Measurements from ENCODE around the gene ADRB2.

Gene ADRB2

DNA sequence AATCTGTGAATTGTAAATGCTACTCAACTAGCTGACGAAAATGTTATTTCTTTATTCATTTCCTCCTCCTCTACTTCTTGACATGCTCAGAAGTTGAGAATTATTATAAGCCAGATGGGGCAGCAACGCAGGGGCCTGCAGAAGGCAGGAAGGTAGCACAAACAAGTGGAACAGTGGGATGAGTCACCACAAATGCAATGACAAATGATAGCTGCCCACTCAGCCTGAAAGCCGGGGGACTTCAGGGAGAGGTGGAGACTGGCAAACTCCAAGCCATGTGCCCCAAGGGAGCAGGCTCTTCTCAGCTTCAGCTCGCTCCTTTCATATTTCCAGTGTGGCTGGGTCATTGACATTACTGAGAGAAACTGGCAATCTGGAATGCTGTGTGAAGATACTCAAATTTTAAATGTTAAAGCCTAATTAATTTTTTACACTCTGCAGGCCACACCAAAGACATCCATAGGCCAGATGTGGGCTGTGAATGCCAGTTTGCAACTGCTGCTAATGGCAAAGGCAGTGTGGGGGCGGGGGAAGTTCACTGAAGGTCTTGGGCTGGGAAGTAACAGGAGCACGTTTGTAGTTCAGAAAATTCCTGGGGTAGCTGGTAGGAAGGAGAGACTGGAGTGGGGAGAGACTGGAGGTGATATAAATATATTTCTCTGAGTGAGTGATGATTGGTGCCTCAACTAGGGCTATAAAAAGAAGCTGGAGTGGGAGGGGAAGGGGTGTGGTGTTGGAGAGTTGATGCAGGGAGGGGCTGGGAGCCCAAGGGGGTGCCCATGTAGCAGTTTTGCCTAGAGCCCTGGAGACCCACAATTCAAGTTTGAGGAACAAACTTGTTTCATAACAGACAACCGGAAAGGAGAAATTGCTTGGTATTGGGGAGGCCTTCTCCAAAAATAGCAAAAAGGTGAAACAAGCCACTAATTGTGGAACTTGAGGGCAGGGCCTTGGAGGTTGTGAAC, 20.8 kb upstream of the ADRB2 start:
- DNase-seq: peak in 1 of 2 donors; percentile 38

DNA sequence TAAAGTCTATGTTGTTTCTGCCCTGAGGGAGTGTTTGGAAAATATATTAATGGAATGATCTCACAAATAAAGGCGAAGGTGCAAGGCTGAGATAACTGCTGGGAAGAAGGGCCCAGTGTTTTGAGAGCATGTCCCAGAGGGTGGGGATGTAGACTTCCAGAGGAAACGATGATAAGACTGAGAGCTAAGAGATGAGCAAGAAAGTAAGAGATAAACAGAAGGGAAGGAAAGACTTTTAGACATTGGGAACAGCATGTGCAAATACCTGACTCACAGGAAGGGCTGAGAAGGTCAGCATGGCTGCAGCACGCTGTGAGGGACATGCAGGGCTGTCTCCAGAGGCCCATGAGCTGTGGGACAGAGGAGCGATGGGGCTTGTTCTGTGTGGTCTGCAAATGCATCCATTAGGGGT, 19.9 kb upstream of the ADRB2 start:
- DNase-seq: no peak

DNA sequence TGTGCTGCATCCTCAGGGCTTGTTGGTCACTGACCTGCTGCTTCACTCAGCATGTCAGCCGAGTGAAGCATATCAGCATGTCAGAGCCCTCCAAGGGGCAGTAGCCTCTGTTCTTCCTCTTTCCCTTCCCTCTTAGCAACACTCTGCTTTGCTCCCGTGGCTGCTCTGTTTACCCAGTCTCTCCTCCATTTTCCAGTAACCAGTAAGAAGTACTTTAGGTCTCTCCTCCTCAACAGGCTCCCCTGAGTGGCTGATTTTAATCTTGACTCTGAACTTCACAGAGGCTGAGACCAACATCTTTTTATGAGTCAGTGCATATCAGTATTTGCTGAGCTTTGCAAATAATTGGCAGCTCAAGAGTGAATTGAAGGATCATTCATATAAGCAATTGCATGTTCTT, 18.6 kb upstream of the ADRB2 start:
- DNase-seq: peak in 1 of 2 donors; percentile 39

DNA sequence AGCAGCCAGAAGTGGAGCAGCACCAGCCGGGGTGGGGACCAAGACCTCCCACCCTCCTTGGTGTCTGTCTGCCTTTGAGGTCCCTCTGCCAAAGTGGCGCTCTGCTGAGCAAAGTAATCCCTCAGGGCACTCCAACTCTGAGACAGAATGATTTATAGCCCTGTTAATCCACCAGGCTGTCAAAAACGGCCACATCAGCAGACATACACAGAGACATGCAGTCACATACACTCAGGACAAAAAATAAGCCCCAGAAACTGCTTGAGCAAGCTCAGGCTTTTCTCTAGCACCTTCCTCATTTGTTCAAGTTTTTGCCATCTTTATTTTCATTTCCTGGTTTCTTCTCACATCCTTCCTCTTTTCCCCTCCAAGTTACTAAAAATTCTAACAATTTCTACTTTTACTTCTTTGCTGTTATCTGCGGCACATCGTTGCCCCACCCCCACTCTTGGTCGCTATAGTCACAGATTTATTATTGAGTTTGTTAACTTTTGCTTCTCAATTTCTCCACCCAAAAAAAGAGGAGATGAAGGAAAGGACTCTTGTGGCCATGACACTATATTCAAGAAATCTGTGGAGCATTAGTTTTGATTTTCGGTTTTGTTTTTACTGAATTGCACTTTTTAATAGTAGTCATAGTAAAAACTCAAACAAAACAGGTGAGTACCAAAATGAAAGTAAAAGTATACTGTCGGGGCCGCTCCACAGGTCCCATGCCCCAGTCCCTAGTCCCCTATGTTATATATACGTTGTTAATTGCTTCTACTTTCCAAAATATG, 17.4 kb upstream of the ADRB2 start:
- DNase-seq: peak; percentile 75

DNA sequence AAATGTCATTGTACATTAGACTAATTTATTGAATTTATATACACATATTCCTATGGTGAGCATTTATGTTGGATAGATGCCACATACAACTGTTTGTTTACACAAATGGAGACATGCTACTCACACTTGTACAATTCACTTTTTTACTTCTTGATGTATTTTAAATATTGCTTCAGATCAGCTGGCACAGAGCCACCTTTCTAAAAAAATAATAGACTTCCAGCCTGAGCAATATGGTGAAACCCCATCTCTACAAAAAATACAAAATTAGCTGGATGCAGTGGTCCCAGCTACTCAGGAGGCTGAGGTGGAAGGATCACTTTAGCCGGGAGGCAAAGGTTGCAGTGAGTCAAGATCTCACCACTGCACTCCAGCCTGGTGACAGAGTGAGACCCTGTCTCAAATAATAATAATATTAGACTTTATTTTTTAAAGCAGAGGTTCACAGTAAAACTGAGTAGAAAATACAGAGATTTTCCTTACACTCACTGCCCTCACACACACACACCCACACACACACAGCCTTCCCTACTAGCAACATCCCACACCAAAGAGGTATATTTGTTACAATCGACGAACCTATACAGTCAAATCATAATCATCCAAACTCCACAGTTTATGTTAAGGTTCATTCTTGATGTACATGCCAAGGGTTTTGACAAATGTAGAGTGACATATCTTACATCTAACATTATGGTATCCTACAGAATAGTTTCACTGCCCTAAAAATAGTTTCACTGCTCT, 16.5 kb upstream of the ADRB2 start:
- DNase-seq: no peak

DNA sequence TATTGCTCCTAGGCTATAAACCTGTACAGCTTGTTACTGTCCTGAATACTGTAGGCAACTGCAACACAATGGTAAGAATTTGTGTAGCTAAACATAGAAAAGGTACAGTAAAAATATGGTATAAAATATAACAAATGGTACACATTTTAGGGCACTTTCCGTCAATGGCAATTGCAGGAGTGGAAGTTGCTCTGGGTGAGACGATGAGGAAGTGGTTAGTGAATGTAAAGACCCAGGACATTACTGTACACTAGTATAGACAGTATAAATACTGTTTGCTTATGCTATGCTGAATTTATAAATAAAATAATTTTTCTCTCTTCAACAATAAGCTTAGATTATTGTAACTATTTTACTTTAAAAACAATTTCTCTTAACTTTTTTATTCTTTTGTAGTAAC, 15.6 kb upstream of the ADRB2 start:
- no peak for DNase-seq

DNA sequence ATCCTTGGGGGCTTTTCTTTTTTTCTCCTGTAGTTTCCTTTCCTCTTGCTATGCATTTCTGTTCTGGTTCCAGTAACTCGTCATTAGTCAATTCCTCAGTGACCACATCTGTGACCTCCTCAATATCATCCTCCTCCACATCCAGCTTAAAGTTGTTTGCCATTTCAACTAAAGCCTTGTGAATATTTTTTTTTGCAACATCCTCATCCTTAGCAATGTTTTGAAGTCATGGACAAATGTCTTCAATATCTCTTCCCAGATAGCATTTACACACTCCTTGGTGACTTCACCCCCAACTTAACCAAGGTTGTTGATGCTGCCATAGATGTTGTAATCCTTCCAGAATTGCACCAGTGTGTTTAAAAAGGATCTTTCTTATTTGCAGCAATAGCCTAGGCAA, 14.7 kb upstream of the ADRB2 start:
- DNase-seq: no peak

DNA sequence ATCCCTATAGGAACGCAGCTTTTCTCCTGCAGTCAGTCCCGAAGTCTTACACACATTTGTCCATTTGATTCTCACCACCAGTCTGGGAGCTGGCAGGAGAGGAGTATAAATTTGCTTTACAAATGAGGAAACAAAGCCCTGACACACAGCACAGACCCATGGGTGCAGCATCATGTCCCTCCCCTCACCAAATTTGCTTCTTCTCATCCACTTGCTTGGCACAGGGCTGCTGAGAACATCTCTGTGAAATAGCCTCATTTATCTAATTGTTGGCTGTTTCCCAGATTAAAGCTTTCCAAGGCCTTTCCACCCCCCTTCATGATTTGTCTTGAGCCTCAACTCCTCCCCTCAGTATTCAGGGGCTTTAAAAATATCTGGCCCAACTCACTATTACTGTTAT, 11.3 kb upstream of the ADRB2 start:
- no peak for DNase-seq

DNA sequence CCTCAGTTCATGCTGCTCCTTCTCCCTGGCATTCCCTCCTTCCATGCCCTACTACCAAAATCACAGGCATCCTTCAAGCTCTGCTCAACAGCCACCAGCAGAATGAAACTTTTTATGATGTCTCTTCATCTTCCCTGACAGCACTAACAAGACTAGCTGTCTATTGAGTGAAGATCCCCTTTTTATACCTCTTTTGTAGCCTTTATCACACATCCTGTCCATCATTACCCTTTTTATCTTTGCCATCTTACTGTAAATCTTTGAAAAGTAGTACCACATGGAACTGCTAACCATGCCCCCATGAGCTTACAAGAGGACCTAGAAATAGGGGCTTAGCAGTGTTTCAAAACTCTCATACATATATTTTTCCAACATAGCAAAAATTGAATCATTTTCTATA, 10.8 kb upstream of the ADRB2 start:
- DNase-seq: no peak

DNA sequence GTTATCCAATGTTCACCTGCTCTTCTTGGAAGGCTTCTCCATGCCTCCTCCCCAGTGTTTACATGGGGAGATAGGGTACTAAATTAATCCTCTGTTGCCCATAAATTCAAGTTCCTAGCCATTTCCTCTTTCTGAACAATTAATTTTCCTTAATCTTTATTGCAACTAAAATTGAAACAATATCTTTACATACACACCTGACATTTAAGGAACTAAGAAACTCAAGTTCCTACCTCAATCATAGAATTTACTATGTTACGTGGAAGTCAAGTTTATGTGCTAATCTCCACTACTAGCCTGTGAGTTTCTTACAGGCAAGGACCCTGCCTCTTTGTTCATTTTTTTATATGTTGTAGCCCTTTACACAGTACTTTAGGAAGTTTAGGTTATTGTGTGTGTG, 10.1 kb upstream of the ADRB2 start:
- DNase-seq: no peak

DNA sequence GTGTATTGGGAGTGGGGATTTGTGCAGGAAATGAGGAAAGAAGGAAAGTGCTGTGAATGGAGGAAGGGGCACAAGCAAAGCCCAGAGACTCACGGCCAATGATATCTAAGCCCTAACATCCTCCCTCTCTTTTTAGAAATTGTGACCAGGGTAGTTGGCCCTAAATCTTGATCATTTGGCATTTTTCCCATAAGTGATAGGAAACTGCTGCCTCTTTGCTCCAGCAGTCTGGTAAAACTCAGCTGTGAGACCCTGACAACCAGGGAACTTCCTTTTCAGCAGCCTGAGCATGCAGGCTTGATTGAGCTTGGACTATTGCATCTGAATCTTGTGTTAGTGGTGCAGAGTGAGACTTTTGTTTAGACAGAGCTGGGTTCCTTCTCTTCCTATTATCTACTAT, 9.6 kb upstream of the ADRB2 start:
- DNase-seq: no peak

DNA sequence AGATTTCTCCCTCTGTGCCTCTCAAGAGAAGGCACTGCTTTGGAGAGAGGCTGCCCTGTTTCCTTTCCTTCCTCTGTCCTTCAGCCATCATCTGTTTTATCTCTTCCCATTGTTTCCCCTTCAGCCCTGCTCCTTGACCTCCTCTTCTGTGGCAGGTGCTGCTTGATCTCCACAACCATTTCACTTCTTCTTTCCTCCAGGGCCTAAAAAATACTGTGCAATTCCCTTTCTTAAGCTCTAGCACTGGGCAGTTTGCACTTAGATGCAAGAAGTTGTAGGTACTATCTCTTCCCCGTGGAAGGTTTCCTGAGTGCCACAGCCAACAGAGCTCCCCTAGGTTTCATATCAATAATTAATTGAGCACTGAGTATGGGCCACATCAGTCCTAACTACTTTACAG, 8.8 kb upstream of the ADRB2 start:
- no peak for DNase-seq

DNA sequence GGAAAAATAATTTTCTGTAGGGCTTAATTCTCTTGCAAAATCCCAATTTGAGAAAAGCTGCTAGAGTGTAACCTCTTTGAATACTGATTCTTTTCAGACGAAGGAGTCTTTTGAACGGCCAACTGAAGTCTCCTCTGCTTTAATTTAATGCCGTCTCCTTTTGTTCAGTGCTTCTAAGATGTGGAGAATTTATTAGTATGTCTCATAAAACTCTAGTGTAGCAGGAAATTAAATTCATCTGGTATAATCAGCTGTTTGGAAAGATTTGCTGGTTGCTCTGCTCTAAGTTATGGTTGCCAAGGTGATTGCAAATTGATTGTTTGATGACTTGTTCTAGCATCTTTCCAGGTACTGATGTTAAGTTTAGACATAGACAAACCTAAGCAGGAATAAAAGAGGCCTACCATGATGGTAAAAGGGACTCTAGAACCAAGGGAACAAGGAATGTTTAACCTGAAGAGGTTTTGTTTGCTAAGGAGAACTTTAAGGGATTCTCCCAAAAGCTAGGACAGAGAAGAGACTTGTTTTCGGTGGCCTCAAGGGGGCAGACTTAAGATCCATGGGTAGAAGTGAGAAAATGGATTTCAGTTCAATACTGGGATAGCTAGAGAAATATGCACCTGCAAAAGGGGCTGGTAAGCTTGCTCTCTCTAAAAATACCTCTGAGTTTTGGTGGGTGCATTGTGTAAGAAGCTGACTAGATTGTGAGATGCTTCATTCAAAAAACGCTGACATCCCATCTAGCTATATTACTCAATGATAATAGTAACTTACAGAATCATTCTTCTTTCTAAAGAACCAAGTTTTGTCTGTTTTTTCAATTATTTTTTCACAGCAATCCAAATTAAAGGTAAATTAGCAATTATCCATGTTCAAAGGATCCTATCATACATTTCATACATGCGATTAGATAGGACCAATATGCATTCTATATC, 5.7 kb upstream of the ADRB2 start:
- peak; percentile 16 to 54 for DNase-seq

DNA sequence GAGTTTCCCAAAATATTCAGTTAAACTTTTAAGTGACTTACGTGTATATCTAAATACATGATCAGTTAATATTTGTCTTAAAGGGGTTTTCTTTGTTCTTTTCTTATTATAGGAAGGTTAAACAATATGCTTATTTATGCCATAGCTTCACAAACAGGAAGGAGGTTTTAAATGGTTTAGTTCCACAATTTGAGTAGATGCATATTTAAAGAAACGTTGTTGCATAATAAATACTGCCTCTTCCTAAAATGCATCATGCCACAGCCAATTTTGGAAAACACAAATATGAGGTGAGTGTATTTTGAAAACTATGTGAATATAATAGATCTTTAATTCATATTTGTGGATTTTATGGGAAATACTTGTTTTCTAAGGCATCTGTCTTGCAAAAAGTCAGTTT, 2.5 kb upstream of the ADRB2 start:
- no peak for DNase-seq

DNA sequence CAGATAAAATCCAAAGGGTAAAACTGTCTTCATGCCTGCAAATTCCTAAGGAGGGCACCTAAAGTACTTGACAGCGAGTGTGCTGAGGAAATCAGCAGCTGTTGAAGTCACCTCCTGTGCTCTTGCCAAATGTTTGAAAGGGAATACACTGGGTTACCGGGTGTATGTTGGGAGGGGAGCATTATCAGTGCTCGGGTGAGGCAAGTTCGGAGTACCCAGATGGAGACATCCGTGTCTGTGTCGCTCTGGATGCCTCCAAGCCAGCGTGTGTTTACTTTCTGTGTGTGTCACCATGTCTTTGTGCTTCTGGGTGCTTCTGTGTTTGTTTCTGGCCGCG, 727 bp upstream of the ADRB2 start:
- no peak for DNase-seq

DNA sequence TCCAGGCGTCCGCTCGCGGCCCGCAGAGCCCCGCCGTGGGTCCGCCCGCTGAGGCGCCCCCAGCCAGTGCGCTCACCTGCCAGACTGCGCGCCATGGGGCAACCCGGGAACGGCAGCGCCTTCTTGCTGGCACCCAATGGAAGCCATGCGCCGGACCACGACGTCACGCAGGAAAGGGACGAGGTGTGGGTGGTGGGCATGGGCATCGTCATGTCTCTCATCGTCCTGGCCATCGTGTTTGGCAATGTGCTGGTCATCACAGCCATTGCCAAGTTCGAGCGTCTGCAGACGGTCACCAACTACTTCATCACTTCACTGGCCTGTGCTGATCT, 294 bp downstream of the ADRB2 start:
- DNase-seq: no peak

DNA sequence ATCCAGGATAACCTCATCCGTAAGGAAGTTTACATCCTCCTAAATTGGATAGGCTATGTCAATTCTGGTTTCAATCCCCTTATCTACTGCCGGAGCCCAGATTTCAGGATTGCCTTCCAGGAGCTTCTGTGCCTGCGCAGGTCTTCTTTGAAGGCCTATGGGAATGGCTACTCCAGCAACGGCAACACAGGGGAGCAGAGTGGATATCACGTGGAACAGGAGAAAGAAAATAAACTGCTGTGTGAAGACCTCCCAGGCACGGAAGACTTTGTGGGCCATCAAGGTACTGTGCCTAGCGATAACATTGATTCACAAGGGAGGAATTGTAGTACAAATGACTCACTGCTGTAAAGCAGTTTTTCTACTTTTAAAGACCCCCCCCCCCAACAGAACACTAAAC, 1.3 kb downstream of the ADRB2 start:
- no peak for DNase-seq

DNA sequence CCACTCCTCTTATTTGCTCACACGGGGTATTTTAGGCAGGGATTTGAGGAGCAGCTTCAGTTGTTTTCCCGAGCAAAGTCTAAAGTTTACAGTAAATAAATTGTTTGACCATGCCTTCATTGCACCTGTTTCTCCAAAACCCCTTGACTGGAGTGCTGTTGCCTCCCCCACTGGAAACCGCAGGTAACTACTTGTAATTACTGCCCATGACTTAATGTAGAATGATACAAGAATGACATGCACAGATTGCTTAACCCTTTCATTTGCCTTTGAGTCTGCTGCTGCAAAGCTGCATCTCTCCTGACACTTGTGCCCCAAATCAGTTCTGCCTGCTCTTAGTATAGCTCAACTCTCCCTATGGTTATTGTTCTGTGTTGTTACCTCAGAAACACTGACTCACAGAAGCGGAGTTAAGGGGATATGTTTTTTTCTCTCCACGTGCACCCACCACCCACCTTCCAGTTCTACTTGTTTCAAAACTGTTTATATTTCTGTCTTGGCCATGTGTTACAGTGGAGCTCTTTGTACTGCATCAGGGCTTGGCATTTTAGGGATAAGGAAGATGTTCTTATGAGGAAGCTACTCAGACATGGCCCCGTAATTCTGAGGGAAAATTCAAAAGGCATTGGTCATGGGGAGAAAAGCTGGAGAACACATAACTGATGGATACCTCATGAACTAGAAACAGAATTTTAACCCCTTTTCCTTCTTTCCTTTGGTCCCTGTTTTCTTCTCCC, 2.3 kb downstream of the ADRB2 start:
- DNase-seq: peak in 1 of 2 donors; percentile 40

DNA sequence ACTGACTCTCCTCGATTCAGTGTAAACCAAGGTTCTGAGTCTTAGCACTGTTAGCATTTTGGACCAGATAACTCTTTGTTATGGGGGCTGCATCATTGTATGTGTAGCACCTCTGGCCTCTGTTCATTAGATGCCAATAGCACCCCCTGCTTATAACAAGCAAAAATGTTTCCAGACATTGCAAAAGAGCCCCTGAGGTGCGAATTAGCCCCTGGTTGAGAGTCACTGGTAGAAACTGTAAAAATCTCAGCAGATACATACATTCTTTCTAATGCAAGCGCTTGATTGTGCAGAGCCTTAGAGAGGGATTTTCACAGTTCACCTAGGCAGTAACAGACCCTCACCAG, 2.8 kb downstream of the ADRB2 start:
- DNase-seq: no peak

DNA sequence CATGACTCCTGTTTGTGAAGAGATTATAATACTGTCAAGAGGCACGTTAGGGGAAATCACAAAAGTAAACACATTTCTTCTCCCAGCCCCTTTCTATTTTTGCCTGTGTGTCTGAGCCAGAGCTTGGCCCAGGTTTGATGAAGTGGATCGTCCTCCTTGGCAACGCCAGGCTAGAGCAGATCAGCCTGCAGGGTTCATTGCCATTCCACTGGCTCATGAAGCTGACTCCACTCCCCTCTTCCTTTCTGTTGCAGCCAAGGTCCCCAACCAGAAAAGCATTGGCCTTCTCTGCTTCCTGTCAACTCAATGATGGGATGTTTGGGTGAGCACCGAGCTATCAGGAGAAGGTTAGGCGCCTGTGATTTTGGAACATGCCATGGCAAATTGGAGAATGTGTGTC, 3.3 kb downstream of the ADRB2 start:
- DNase-seq: no peak

DNA sequence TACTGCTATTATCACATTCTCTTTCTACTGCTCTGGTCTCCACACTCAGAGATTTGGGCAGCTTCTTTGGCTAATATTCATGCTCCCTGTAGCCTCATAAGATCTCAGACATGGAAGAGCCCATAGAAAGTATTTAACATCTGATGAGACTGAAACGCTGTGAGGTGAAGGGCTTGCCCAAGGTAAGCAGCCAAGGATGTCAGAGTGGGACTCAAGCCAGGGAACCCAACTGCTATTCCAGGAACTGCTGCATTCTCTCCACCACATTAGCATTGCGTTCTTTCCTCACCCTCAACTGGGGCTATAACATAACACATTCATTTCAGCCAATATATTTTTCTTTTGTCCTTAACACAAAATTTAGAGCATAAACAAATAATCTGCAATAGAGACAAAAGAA, 3.8 kb downstream of the ADRB2 start:
- no peak for DNase-seq

All from CD4-positive, alpha-beta T cell treated with Interferon alpha-2 for 1 hour (primary cell).